Uterus (tissue), 2 donors: ENCODE results near the gene IL4I1.

Source experiments
- POLR2A ChIP-seq, 2 donors: fragments of 450-650 bp; IDR thresholded peaks; one replicate each; pipeline ENCODE4 v1.6.1; 2016; ENCODE audit warnings: antibody characterized with exemption in 2 of 2, mild to moderate bottlenecking in 1 of 2, moderate library complexity in 1 of 2
- TF ChIP-seq, protein P1 (sequence below), 4 experiments: fragments of 200-600 bp in 2 of 4; fragments of 450-650 bp in 2 of 4; sonication (generic) in 2 of 4; IDR thresholded peaks; one replicate each; pipeline ENCODE4 v1.5.1; 2016 to 2019; ENCODE audit warnings: antibody characterized with exemption in 4 of 4, mild to moderate bottlenecking in 2 of 4, moderate library complexity in 1 of 4

GRCh38 chr19:49930483-49931011 is 33.9 kb upstream of the IL4I1 start:
- TF ChIP-seq, protein P1, sequence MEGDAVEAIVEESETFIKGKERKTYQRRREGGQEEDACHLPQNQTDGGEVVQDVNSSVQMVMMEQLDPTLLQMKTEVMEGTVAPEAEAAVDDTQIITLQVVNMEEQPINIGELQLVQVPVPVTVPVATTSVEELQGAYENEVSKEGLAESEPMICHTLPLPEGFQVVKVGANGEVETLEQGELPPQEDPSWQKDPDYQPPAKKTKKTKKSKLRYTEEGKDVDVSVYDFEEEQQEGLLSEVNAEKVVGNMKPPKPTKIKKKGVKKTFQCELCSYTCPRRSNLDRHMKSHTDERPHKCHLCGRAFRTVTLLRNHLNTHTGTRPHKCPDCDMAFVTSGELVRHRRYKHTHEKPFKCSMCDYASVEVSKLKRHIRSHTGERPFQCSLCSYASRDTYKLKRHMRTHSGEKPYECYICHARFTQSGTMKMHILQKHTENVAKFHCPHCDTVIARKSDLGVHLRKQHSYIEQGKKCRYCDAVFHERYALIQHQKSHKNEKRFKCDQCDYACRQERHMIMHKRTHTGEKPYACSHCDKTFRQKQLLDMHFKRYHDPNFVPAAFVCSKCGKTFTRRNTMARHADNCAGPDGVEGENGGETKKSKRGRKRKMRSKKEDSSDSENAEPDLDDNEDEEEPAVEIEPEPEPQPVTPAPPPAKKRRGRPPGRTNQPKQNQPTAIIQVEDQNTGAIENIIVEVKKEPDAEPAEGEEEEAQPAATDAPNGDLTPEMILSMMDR (IDR thresholded peaks at IDR 0.05), result no peak
- no peak for TF ChIP-seq POLR2A (IDR thresholded peaks at IDR 0.05)
